PC-9 (cell line): Measurements from ENCODE around the gene LAMP5. TPM values are rescaled to one million over a fixed set of nuclear protein-coding genes. Genes with fewer than 3 reads are reported as not detected.

Source experiments
- Bru-seq: library from RNA; stranded (reverse); fragments of 400-500 nt; gene quantifications from one replicate; lab custom pipeline; 2021; lab: Mats Ljungman, UMichigan
- BruChase-seq, 2 experiments: library from RNA; stranded (reverse); fragments of 400-500 nt; gene quantifications; one replicate each; lab custom pipeline; 2021; lab: Mats Ljungman, UMichigan
- BruUV-seq: library from RNA; stranded (reverse); fragments of 400-500 nt; replicated peaks from 2 replicates; lab custom pipeline; 2021; lab: Mats Ljungman, UMichigan
- CTCF ChIA-PET: fragments of 300-600 bp; sonication (Branson Sonifier 250); formaldehyde crosslinking; loops from one replicate; lab custom pipeline; 2022; ENCODE audit warnings: antibody characterized with exemption; lab: Charles Lee
- POLR2A ChIA-PET: fragments of 300-600 bp; sonication (Branson Sonifier 250); formaldehyde crosslinking; loops from one replicate; lab custom pipeline; 2022; ENCODE audit warnings: antibody characterized with exemption; ENCODE audit not compliant: unreplicated experiment; lab: Charles Lee
- DNase-seq, 2 experiments: peaks; one replicate each; pipeline versions ENCODE4 v3.0.0 to v3.0.0-alpha.2; 2015 to 2022; ENCODE audit warnings: mixed read lengths in 1 of 2
- H2AFZ ChIP-seq: fragments of 200-600 bp; sonication (generic); 2 replicates; pipeline ENCODE4 v1.8.1; 2017; ENCODE audit warnings: antibody characterized with exemption
- H3F3A ChIP-seq: fragments of 200-600 bp; sonication (generic); 2 replicates; pipeline ENCODE4 v1.8.1; 2017; ENCODE audit warnings: antibody characterized with exemption, mild to moderate bottlenecking, low read depth; ENCODE audit not compliant: insufficient read depth
- H3K27ac ChIP-seq: fragments of 200-600 bp; sonication (generic); 2 replicates; pipeline ENCODE4 v1.6.1; 2016; ENCODE audit warnings: mixed run types
- H3K27me3 ChIP-seq: fragments of 200-600 bp; sonication (generic); 2 replicates; pipeline ENCODE4 v1.6.1; 2016; ENCODE audit warnings: low read depth, mixed run types; ENCODE audit not compliant: insufficient read depth
- H3K36me3 ChIP-seq: fragments of 200-600 bp; sonication (generic); 2 replicates; pipeline ENCODE4 v1.6.1; 2016; ENCODE audit warnings: low read depth, mixed run types
- H3K4me1 ChIP-seq: fragments of 200-600 bp; sonication (generic); replicated peaks from 2 replicates; pipeline ENCODE4 v1.6.1; 2016; ENCODE audit warnings: mixed run types; ENCODE audit not compliant: insufficient read depth
- H3K4me2 ChIP-seq: fragments of 200-600 bp; sonication (generic); 2 replicates; pipeline ENCODE4 v1.6.1; 2017; ENCODE audit warnings: mixed run types
- H3K4me3 ChIP-seq: fragments of 200-600 bp; sonication (generic); 2 replicates; pipeline ENCODE4 v1.6.1; 2016; ENCODE audit warnings: mixed run types
- H3K79me2 ChIP-seq: fragments of 200-600 bp; sonication (generic); 2 replicates; pipeline ENCODE4 v1.6.1; 2017; ENCODE audit warnings: low read depth, mixed run types
- H3K9me2 ChIP-seq: fragments of 200-600 bp; sonication (generic); 2 replicates; pipeline ENCODE4 v1.8.1; 2017; ENCODE audit warnings: mild to moderate bottlenecking; ENCODE audit not compliant: insufficient read depth
- H3K9me3 ChIP-seq: fragments of 200-600 bp; sonication (generic); 2 replicates; pipeline ENCODE4 v1.8.1; 2016; ENCODE audit warnings: low read depth; ENCODE audit not compliant: insufficient read depth
- H4K20me1 ChIP-seq: fragments of 200-600 bp; sonication (generic); 2 replicates; pipeline ENCODE4 v1.8.1; 2017; ENCODE audit not compliant: insufficient read depth
- EZH2 ChIP-seq: fragments of 200-600 bp; sonication (generic); IDR thresholded peaks from 2 replicates; pipeline ENCODE4 v1.8.0; 2017; ENCODE audit warnings: antibody characterized with exemption, low read depth
- intact Hi-C: fragments of 100-400 bp; cut with micrococcal nuclease; formaldehyde crosslinking; loops from one replicate; pipeline ENCODE4 v1.10.0; 2022; ENCODE audit not compliant: unreplicated experiment
- long read RNA-seq: library from polyadenylated mRNA; stranded (forward); transcript quantifications from one replicate; pipeline ENCODE4 v2.0.0, GENCODE V29; 2022
- total RNA-seq: library from RNA; stranded (reverse); gene quantifications from 2 replicates; pipeline ENCODE4 v1.2.3, GENCODE V29; 2021
- TF ChIP-seq, protein P1 (sequence below): fragments of 200-600 bp; sonication (generic); conservative IDR thresholded peaks from 2 replicates; pipeline ENCODE4 v1.6.1; 2017; ENCODE audit warnings: mixed run types, antibody characterized with exemption, mild to moderate bottlenecking, moderate library complexity

The LAMP5 gene, protein sequence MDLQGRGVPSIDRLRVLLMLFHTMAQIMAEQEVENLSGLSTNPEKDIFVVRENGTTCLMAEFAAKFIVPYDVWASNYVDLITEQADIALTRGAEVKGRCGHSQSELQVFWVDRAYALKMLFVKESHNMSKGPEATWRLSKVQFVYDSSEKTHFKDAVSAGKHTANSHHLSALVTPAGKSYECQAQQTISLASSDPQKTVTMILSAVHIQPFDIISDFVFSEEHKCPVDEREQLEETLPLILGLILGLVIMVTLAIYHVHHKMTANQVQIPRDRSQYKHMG
- total RNA-seq (not detected in 2 replicates), Bru-seq, nascent RNA (not detected), BruChase-seq, experiment 1, labeled RNA remaining after a 2-hour chase (percentile 4 among the genes with signal in this experiment), BruChase-seq, experiment 2, labeled RNA remaining after a 6-hour chase (not detected)
- long read RNA-seq: 0 reads

GRCh38 chr20:9514461-9515213 lies at the start of gene LAMP5:
LAMP5 (plus strand) TSS chr20:9514590; CDS start chr20:9514853, 263 bp downstream.
- DNase-seq: no peak
- intact Hi-C loops: no loop called here
- Histone ChIP-seq H3K27me3 (peaks cover 82% of the 10 kb centered on the region), H3K9me2 (no peaks in the 10 kb centered on the region), H3K4me1 (no peaks in the 10 kb centered on the region), H3K4me2 (no peak within 1 kb of the TSS), H4K20me1 (no peaks in the 10 kb centered on the region), H2AFZ (no peak within 1 kb of the TSS), H3K9me3 (no peaks in the 10 kb centered on the region), H3K4me3 (no peak within 1 kb of the TSS), H3K79me2 (no peaks in the 10 kb centered on the region), H3K27ac (no peak within 1 kb of the TSS), H3F3A (no peaks in the 10 kb centered on the region), H3K36me3 (no peaks in the 10 kb centered on the region)
- ChIA-PET CTCF (no interaction called here), POLR2A (no interaction called here)
- TF ChIP-seq EZH2: no peak
- TF ChIP-seq, protein P1, sequence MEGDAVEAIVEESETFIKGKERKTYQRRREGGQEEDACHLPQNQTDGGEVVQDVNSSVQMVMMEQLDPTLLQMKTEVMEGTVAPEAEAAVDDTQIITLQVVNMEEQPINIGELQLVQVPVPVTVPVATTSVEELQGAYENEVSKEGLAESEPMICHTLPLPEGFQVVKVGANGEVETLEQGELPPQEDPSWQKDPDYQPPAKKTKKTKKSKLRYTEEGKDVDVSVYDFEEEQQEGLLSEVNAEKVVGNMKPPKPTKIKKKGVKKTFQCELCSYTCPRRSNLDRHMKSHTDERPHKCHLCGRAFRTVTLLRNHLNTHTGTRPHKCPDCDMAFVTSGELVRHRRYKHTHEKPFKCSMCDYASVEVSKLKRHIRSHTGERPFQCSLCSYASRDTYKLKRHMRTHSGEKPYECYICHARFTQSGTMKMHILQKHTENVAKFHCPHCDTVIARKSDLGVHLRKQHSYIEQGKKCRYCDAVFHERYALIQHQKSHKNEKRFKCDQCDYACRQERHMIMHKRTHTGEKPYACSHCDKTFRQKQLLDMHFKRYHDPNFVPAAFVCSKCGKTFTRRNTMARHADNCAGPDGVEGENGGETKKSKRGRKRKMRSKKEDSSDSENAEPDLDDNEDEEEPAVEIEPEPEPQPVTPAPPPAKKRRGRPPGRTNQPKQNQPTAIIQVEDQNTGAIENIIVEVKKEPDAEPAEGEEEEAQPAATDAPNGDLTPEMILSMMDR: no peak
- no TSS peak for BruUV-seq

DNA sequence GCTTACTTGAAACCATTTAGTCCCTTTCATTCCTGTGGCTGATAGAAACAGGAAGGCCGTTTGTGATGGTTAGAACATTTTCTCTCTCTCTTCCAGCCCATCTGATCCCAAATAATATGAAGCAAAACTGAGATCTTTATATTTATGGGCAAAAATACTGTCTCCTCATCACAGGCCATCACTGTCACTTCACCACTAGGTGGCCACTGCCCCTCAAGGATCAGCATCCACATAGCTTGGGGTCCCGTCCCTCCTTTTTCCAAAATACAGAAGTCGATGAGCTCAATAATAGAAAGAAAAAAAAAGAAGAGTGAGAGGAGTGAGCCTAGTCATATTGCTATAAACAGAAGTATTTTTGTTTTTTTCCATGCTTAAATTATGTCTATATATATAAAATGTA lies 46.4 kb upstream of the LAMP5 start:
- Histone ChIP-seq H3K36me3 (no peaks in the 10 kb centered on the region), H3K27ac (no peak overlapping the region), H3K4me1 (no peaks in the 10 kb centered on the region), H3K4me2 (no peak overlapping the region), H3F3A (no peaks in the 10 kb centered on the region), H3K4me3 (no peak overlapping the region), H3K27me3 (no peaks in the 10 kb centered on the region), H4K20me1 (no peaks in the 10 kb centered on the region), H2AFZ (no peak overlapping the region), H3K9me3 (no peaks in the 10 kb centered on the region), H3K79me2 (no peaks in the 10 kb centered on the region), H3K9me2 (no peaks in the 10 kb centered on the region)
- BruUV-seq: no TSS peak
- TF ChIP-seq EZH2: no peak
- TF ChIP-seq, protein P1: peak; percentile 67
- ChIA-PET POLR2A (no interaction called here), CTCF (no interaction called here)
- intact Hi-C loops: no loop called here
- no peak for DNase-seq

DNA sequence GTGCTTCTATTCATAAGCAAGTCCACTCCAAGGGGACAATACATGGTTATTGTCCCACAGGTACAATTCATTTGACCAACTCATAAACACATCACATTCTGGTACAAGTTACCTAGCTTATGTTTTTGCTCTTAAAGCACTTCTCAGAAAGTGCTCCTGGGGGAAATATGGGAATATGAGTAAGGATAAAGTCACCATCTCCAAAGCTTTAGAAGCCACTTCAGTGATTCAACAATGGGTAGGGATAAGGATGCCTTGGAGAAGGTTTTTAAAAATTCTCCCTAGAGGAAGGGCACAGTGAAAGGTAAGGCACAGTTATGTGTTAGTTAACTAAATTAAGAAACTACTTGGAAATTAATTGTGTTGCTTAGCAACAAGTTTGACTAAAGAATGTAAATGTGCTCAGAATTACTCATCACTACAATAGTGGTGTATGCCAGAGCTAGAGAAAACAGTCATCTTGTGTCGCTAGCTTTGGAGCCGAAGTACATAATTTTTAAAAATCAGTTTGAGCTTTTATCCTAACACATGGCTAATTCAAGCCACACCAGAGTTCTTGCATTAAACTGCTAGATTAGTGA lies 39.5 kb upstream of the LAMP5 start:
- ChIA-PET POLR2A (no interaction called here), CTCF (no interaction called here)
- H3K4me2 ChIP-seq: no peak overlapping the region
- no peak for DNase-seq
- H3K27ac ChIP-seq: no peak overlapping the region
- H3K79me2 ChIP-seq: no peaks in the 10 kb centered on the region
- intact Hi-C loops: no loop called here
- H3K27me3 ChIP-seq: no peaks in the 10 kb centered on the region
- TF ChIP-seq, protein P1: no peak
- no peak for TF ChIP-seq EZH2
- no peaks in the 10 kb centered on the region for H3K36me3 ChIP-seq
- no peaks in the 10 kb centered on the region for H3F3A ChIP-seq
- no peak overlapping the region for H3K4me3 ChIP-seq
- H2AFZ ChIP-seq: no peak overlapping the region
- H3K9me2 ChIP-seq: no peaks in the 10 kb centered on the region
- no TSS peak for BruUV-seq
- H3K9me3 ChIP-seq: no peaks in the 10 kb centered on the region
- H3K4me1 ChIP-seq: no peaks in the 10 kb centered on the region
- no peaks in the 10 kb centered on the region for H4K20me1 ChIP-seq
